ENCODE data around the gene SPDEF.

The SPDEF gene

GRCh38 chr6:34515473-34516387, 40.4 kb downstream of the SPDEF start:
- DNase-seq (ENCODE audit: low read depth): no peak
- TF ChIP-seq CTCF (IDR thresholded peaks at IDR 0.05; ENCODE audit: insufficient read depth, low read depth, low read length, missing control alignments): no peak

GRCh38 chr6:34514593-34515472, 41.3 kb downstream of the SPDEF start:
- no peak for DNase-seq (ENCODE audit: low read depth)
- H3K4me3 ChIP-seq (ENCODE audit: low read length): no peak overlapping the region
- TF ChIP-seq CTCF (IDR thresholded peaks at IDR 0.05; ENCODE audit: insufficient read depth, low read depth, low read length, missing control alignments): no peak

More at GRCh38 chr6:34515473-34516387, 40.4 kb downstream of the SPDEF start:
- no peak overlapping the region for H3K4me3 ChIP-seq (ENCODE audit: low read length)

- no peak for DNase-seq (ENCODE audit: low read depth)
- no peak for TF ChIP-seq CTCF (IDR thresholded peaks at IDR 0.05; ENCODE audit: insufficient read depth, low read depth, low read length, missing control alignments)
- H3K4me3 ChIP-seq (ENCODE audit: low read length): no peak overlapping the region
Observed at GRCh38 chr6:34514112-34514511, 42.0 kb downstream of the SPDEF start.

DNA sequence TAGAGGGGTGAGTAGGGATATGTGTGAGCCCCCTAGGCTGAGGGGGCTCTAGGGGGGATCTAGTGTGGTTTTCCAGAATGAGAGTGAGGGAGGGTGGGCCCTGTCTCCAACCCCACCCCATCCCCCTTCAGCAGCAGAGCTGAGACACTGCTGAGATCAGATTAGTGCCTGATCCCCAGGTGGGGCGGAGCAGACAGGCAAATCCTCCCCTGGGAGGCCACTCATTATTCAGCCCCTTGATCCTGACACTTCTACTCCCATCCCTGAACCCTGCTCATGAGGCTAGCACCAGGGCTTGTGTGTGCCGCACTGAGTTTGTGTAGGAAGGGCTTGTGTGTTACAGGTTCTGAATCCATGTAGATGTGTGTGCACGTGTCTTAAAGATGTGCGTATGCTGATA, 42.5 kb downstream of the SPDEF start:
- no peak for DNase-seq (ENCODE audit: low read depth)
- TF ChIP-seq CTCF (IDR thresholded peaks at IDR 0.05; ENCODE audit: insufficient read depth, low read depth, low read length, missing control alignments): no peak
- H3K4me3 ChIP-seq (ENCODE audit: low read length): no peak overlapping the region

- no peak for TF ChIP-seq CTCF (IDR thresholded peaks at IDR 0.05; ENCODE audit: insufficient read depth, low read depth, low read length, missing control alignments)
- H3K4me3 ChIP-seq (ENCODE audit: low read length): no peak overlapping the region
- no peak for DNase-seq (ENCODE audit: low read depth)
Observed at GRCh38 chr6:34512738-34513115, 43.4 kb downstream of the SPDEF start.

DNA sequence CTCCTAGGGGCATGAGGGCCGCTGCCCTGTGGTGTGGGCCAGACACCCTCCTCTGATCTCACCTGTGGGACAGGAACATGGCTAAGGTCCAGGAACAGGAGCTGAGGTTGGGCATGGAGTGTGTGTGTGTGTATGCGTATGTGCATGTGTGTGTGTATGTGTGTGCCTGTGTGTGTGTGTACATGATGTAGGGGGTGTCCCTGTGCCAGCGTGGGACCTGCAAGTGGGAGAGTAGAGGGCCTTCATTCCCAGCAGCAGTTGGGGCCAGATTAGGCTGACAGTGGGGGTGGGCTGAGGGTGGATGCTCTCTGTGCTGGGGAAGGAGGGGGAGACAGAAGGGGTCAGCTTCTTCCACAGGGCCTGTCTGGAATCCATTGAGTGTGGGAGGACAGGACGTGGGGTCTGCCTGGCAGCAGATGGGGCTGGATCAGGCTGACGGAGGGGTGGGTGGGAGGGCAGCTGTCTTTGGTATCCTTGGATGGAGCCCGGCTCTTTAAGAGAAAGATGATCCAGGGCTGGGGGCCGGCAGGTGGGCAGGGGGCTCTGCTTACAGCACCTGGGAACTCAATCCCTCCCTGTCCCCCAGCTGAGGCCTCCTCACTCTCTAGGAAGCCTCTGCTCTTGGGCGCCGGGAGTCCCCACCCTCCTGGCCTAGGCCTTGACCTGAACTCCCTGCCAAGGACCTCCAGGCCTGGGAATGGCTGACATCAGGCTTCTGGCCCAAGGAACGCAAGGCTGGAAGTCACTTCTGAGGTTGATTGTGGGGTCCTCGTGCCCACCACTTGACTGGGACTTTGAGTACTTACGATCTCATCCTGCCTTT, 44.0 kb downstream of the SPDEF start:
- no peak for DNase-seq (ENCODE audit: low read depth)
- no peak for TF ChIP-seq CTCF (IDR thresholded peaks at IDR 0.05; ENCODE audit: insufficient read depth, low read depth, low read length, missing control alignments)
- no peak overlapping the region for H3K4me3 ChIP-seq (ENCODE audit: low read length)

Measured in epithelial cell of esophagus (primary cell).